HEK293 (cell line): ENCODE results near the gene GSS.

Experiments used
- BCL11B ChIP-seq: fragments of 450-650 bp; formaldehyde crosslinking; IDR thresholded peaks from 2 replicates; pipeline ENCODE4 v1.5.1; 2016; ENCODE audit warnings: low read depth, missing biosample characterization, missing genetic modification characterization
- HIC1 ChIP-seq: fragments of 450-650 bp; formaldehyde crosslinking; IDR thresholded peaks from 2 replicates; pipeline ENCODE4 v1.5.1; 2016; ENCODE audit warnings: missing biosample characterization, missing genetic modification characterization
- PRDM1 ChIP-seq: fragments of 450-650 bp; formaldehyde crosslinking; IDR thresholded peaks from 2 replicates; pipeline ENCODE4; 2016; ENCODE audit warnings: missing biosample characterization, missing genetic modification characterization
- PRDM10 ChIP-seq: fragments of 450-650 bp; formaldehyde crosslinking; IDR thresholded peaks from 2 replicates; pipeline ENCODE4 v1.5.1; 2016; ENCODE audit warnings: missing biosample characterization, missing genetic modification characterization
- SCRT1 ChIP-seq: fragments of 450-650 bp; formaldehyde crosslinking; IDR thresholded peaks from 2 replicates; pipeline ENCODE4 v1.5.1; 2016; ENCODE audit warnings: missing biosample characterization, missing genetic modification characterization, borderline replicate concordance
- SCRT2 ChIP-seq: fragments of 450-650 bp; formaldehyde crosslinking; IDR thresholded peaks from 2 replicates; pipeline ENCODE4 v1.5.1; 2016; ENCODE audit warnings: missing biosample characterization, missing genetic modification characterization
- SP2 ChIP-seq: fragments of 450-650 bp; formaldehyde crosslinking; IDR thresholded peaks from 2 replicates; pipeline ENCODE4 v1.5.1; 2016; ENCODE audit warnings: missing biosample characterization, missing genetic modification characterization
- TSHZ1 ChIP-seq: fragments of 450-650 bp; formaldehyde crosslinking; IDR thresholded peaks from 2 replicates; pipeline ENCODE4 v1.5.1; 2016; ENCODE audit warnings: missing biosample characterization, missing genetic modification characterization, borderline replicate concordance
- ZBTB26 ChIP-seq: fragments of 450-650 bp; formaldehyde crosslinking; optimal IDR thresholded peaks from 2 replicates; pipeline ENCODE3; 2016; ENCODE audit warnings: missing biosample characterization, mild to moderate bottlenecking, missing genetic modification characterization
- ZBTB6 ChIP-seq: fragments of 450-650 bp; formaldehyde crosslinking; IDR thresholded peaks from 2 replicates; pipeline ENCODE4 v1.5.1; 2017; ENCODE audit warnings: missing biosample characterization, missing genetic modification characterization
- ZNF140 ChIP-seq: fragments of 450-650 bp; formaldehyde crosslinking; IDR thresholded peaks from 2 replicates; pipeline ENCODE4 v1.5.1; 2016; ENCODE audit warnings: missing biosample characterization, missing genetic modification characterization
- ZNF18 ChIP-seq: fragments of 450-650 bp; formaldehyde crosslinking; IDR thresholded peaks from 2 replicates; pipeline ENCODE4 v1.5.1; 2016; ENCODE audit warnings: missing biosample characterization, missing genetic modification characterization
- ZNF335 ChIP-seq: fragments of 450-650 bp; formaldehyde crosslinking; conservative IDR thresholded peaks from 2 replicates; pipeline ENCODE4 v1.5.1; 2016; ENCODE audit warnings: missing biosample characterization, missing genetic modification characterization
- ZNF341 ChIP-seq: fragments of 450-650 bp; formaldehyde crosslinking; IDR thresholded peaks from 2 replicates; pipeline ENCODE4; 2016; ENCODE audit warnings: low read depth, missing biosample characterization, missing genetic modification characterization
- ZNF354C ChIP-seq: fragments of 450-650 bp; formaldehyde crosslinking; IDR thresholded peaks from 2 replicates; pipeline ENCODE4 v1.5.1; 2016; ENCODE audit warnings: missing biosample characterization, missing genetic modification characterization, low read depth, borderline replicate concordance
- ZNF433 ChIP-seq: fragments of 450-650 bp; formaldehyde crosslinking; IDR thresholded peaks from 2 replicates; pipeline ENCODE4 v1.5.1; 2016; ENCODE audit warnings: missing biosample characterization, missing genetic modification characterization, low read depth
- ZNF555 ChIP-seq: fragments of 450-650 bp; formaldehyde crosslinking; conservative IDR thresholded peaks from 2 replicates; pipeline ENCODE4 v1.5.1; 2017; ENCODE audit warnings: missing biosample characterization, mild to moderate bottlenecking, missing genetic modification characterization, inconsistent platforms
- ZNF623 ChIP-seq: fragments of 450-650 bp; formaldehyde crosslinking; IDR thresholded peaks from 2 replicates; pipeline ENCODE4 v1.5.1; 2016; ENCODE audit warnings: missing biosample characterization, missing genetic modification characterization
- ZNF639 ChIP-seq: fragments of 450-650 bp; formaldehyde crosslinking; IDR thresholded peaks from 2 replicates; pipeline ENCODE4 v1.5.1; 2016; ENCODE audit warnings: missing biosample characterization, missing genetic modification characterization
- ZNF660 ChIP-seq: fragments of 450-650 bp; IDR thresholded peaks from 2 replicates; pipeline ENCODE4 v1.5.1; 2018; ENCODE audit warnings: missing biosample characterization, mild to moderate bottlenecking, missing genetic modification characterization
- ZNF837 ChIP-seq: fragments of 450-650 bp; formaldehyde crosslinking; IDR thresholded peaks from 2 replicates; pipeline ENCODE4 v1.5.1; 2016; ENCODE audit warnings: missing biosample characterization, missing genetic modification characterization

GSS gene

GRCh38 chr20:34955231-34956040 is at the start of gene GSS, which contains the start of gene MYH7B (continued):
- TF ChIP-seq ZNF660, result peak; percentile 55; the same call in 1 of the 2 replicates
- TF ChIP-seq ZBTB26, result peak; percentile 63
- TF ChIP-seq ZNF335 (tag by site-specific recombination), result peak; percentile 91
- no peak; the same call in 1 of the 2 replicates for TF ChIP-seq SCRT1 (tag by site-specific recombination)
- peak; percentile 32; the same call in 1 of the 2 replicates for TF ChIP-seq HIC1 (tag by site-specific recombination)
- peak; percentile 91 for TF ChIP-seq ZNF639
- no peak for TF ChIP-seq BCL11B (tag by site-specific recombination)
- TF ChIP-seq PRDM1 (tag by site-specific recombination), result 0 out of 2 replicates have a peak, but pooled peaks have one; percentile 2
- peak; percentile 90 for TF ChIP-seq ZNF837 (tag by site-specific recombination)
- TF ChIP-seq ZNF18, result 0 out of 2 replicates have a peak, but pooled peaks have one; percentile 52
- no peak for TF ChIP-seq ZNF354C
- TF ChIP-seq SCRT2, result peak; percentile 94
- TF ChIP-seq ZNF555 (tag by site-specific recombination), result no peak
- peak; percentile 50; the same call in 1 of the 2 replicates for TF ChIP-seq ZBTB6 (tag by site-specific recombination)
- peak; percentile 82; the same call in 1 of the 2 replicates for TF ChIP-seq ZNF341 (tag by site-specific recombination)
- no peak for TF ChIP-seq TSHZ1 (tag by site-specific recombination)
- TF ChIP-seq ZNF140 (tag by site-specific recombination), result no peak
- peak; percentile 74 for TF ChIP-seq PRDM10 (tag by site-specific recombination)
- TF ChIP-seq ZNF433, result no peak
- TF ChIP-seq SP2 (tag by site-specific recombination), result peak; percentile 93
- peak; percentile 32; the same call in 1 of the 2 replicates for TF ChIP-seq ZNF623
